Left lung (tissue), 10 donors: Measurements from ENCODE around the gene UBASH3B. TPM values are rescaled to one million over a fixed set of nuclear protein-coding genes. Genes with fewer than 3 reads are reported as not detected.

Experiments
- ATAC-seq: fragments of 200-7000 bp; cut with Tn5 transposase; one replicate; pipeline ENCODE4 v1.9.1; 2020; ENCODE audit warnings: moderate library complexity
- DNase-seq, 4 donors: peaks; one replicate each; pipeline ENCODE4 v3.0.0-alpha.2; 2013 to 2020
- H3K27ac ChIP-seq, 2 donors: fragments of 200-600 bp; sonication (generic) in 1 of 2; one replicate each; pipeline versions ENCODE4 v1.5.0 to v1.8.0; 2020 to 2021
- H3K27me3 ChIP-seq, 2 donors: fragments of 200-600 bp; sonication (generic) in 1 of 2; one replicate each; pipeline versions ENCODE4 v1.5.0 to v1.8.0; 2020 to 2021
- H3K36me3 ChIP-seq, 2 donors: fragments of 200-600 bp; sonication (generic) in 1 of 2; one replicate each; pipeline versions ENCODE4 v1.5.0 to v1.8.0; 2020 to 2021
- H3K4me1 ChIP-seq, 2 donors: fragments of 200-600 bp; one replicate each; pipeline ENCODE4 v1.8.0; 2021
- H3K4me3 ChIP-seq, 2 donors: fragments of 200-600 bp; sonication (generic) in 1 of 2; one replicate each; pipeline versions ENCODE4 v1.5.0 to v1.8.0; 2020 to 2021; ENCODE audit warnings: mild to moderate bottlenecking in 1 of 2
- H3K9me3 ChIP-seq, 2 donors: fragments of 200-600 bp; sonication (generic) in 1 of 2; one replicate each; pipeline versions ENCODE4 v1.5.0 to v1.8.0; 2020 to 2021
- intact Hi-C, 2 donors: fragments of 100-400 bp; cut with DNase I; formaldehyde crosslinking; loops; one replicate each; pipeline versions ENCODE4 v1.11.2 to v1.14.2; 2022
- polyA plus RNA-seq, 6 donors: library from polyadenylated mRNA; unstranded; fragments of 120-200 nt; gene quantifications; one replicate each; pipeline ENCODE4 v1.2.1, GENCODE V29; 2013; ENCODE audit not compliant: insufficient read length in 6 of 6
- total RNA-seq, 2 donors: library from RNA; stranded (reverse); fragmentation: NEBNext Ultra II Directional; extraction: Animal tissue kit (Norgen Biotek cat#: 25700); gene quantifications; one replicate each; pipeline ENCODE4 v1.2.1, GENCODE V29; 2021
- TF ChIP-seq, protein P1 (sequence below), 2 donors: fragments of 200-600 bp; sonication (generic) in 1 of 2; IDR thresholded peaks; one replicate each; pipeline versions ENCODE4 v1.5.0 to v1.8.0; 2021; ENCODE audit warnings: antibody characterized with exemption in 2 of 2
- donor health status: DM: no; HTN: yes; CAD: no.
- donor health status: DM: no; HTN: no; CAD: no.

UBASH3B gene
- total and polyA plus RNA-seq, 8 donors, result 4.0 to 38.6 (median 5.7) TPM

DNA sequence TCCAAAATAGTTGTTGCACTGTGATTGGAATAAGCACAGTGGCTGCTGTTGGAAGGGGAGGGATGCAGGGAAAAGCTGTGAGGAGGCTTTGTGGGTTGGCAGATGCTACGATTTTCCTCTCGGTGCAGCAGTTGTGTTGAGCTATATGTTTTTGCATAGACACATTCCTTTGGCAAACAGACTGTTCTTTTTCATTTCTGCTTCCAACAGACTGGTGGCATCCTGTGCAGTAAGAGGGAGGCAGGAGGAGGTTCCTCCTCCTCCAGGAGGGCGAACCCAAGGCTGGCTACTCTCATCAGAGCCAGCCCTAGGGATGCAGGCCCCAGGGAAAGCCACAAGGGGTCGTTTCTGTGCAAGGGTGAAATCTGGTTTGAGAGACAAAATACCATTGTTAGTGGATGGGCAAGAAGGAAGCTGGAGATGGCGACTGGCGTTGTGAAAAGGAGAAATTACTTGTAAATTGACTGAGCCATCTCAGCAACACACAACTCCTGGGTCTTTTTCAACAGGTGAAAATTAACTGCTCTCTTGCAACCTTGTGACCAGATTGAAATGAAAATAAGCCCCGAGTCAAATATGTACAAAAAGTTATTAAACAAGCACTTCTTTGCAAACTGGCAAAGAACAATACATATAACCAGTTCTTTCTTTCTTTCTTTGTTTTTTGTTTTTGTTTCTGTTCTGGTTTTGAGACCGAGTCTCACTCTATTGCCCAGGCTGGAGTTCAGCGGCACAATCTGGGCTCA is 26.5 kb upstream of the UBASH3B start:
- DNase-seq (peak; percentile 33 to 77 (median 62)), ATAC-seq (peak; percentile 97)
- Histone ChIP-seq H3K27me3 (no peaks in the 10 kb centered on the region), H3K9me3 (no peaks in the 10 kb centered on the region), H3K36me3 (no peaks in the 10 kb centered on the region), H3K27ac (no peak overlapping the region), H3K4me1 (no peaks in the 10 kb centered on the region), H3K4me3 (no peak overlapping the region)
- intact Hi-C loops, result no loop called here
- TF ChIP-seq, protein P1, sequence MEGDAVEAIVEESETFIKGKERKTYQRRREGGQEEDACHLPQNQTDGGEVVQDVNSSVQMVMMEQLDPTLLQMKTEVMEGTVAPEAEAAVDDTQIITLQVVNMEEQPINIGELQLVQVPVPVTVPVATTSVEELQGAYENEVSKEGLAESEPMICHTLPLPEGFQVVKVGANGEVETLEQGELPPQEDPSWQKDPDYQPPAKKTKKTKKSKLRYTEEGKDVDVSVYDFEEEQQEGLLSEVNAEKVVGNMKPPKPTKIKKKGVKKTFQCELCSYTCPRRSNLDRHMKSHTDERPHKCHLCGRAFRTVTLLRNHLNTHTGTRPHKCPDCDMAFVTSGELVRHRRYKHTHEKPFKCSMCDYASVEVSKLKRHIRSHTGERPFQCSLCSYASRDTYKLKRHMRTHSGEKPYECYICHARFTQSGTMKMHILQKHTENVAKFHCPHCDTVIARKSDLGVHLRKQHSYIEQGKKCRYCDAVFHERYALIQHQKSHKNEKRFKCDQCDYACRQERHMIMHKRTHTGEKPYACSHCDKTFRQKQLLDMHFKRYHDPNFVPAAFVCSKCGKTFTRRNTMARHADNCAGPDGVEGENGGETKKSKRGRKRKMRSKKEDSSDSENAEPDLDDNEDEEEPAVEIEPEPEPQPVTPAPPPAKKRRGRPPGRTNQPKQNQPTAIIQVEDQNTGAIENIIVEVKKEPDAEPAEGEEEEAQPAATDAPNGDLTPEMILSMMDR (IDR thresholded peaks at IDR 0.05), result peak; percentile 74 to 90

DNA sequence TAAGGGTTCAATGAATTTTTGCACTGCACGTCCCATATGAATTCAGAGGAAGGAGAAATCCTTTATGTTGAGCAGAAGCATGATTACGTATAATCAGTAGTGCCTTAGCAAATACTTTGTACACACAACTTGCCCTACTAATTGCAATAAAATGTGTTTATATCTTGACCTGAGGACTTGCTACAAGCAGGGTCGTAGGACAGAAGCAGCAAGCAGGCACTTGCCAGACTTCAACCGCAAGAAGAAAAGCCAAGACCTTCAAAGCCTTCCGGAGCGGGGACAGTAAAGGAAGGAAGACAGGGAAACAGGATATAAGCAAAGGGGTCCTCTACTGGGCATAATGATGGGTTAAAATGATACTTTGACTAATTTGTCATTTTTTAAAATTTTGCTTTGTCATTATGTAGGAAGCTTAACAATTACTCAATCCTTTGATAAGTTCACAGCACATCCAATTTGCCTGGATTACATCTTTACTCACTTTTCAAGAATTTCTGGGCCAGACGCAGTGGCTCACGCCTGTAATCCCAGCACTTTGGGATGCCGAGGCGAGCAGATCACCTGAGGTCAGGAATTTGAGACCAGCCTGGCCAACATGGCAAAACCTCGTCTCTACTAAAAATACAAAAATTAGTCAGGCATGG is 23.2 kb upstream of the UBASH3B start:
- intact Hi-C loops, result loop anchor here in 1 of 2 donors (5.0 kb wide), 2 partner anchors 150 to 220 kb away; no protein-coding TSS in a partner anchor
- Histone ChIP-seq H3K27ac (no peak overlapping the region), H3K9me3 (no peaks in the 10 kb centered on the region), H3K4me1 (no peaks in the 10 kb centered on the region), H3K4me3 (no peak overlapping the region), H3K36me3 (no peaks in the 10 kb centered on the region), H3K27me3 (no peaks in the 10 kb centered on the region)
- TF ChIP-seq, protein P1 (IDR thresholded peaks at IDR 0.05), result no peak
- ATAC-seq, result no peak
- DNase-seq, result no peak

DNA sequence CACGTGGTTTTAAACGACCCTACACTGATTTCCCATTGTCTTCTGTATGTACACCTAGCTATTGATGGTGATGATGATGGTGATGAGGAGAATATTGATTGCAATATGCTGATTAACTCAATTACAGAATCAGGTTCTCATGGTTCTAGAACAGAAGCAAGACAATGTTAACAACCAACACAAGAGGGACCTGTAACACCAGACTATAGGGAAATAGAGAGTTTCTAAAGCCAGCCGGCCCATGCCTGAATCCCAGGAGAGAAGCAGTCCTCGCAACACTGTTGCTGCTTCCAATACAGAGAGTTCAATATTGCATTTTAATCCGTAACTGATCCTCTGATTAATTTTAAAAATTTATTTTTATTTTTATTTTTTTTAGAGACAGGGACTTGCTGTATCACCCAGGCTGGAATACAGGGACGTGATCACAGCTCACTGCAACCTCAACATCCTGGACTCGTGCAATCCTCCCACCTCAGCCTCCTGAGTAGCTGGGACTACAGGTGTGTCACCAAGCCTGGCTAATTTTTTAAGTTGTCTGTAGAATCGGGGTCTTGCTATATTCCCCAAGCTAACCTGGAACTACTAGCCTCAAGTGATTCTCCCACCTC is 22.2 kb upstream of the UBASH3B start:
- H3K4me3 ChIP-seq, result no peak overlapping the region
- intact Hi-C loops, result loop anchor here in 1 of 2 donors (5.0 kb wide), 2 partner anchors 149 to 219 kb away; no protein-coding TSS in a partner anchor
- peak in 2 of 4 donors; percentile 16 to 51 for DNase-seq
- no peaks in the 10 kb centered on the region for H3K36me3 ChIP-seq
- no peak overlapping the region for H3K27ac ChIP-seq
- TF ChIP-seq, protein P1 (IDR thresholded peaks at IDR 0.05), result peak; percentile 9 to 39
- H3K9me3 ChIP-seq, result no peaks in the 10 kb centered on the region
- ATAC-seq, result peak; percentile 66
- no peaks in the 10 kb centered on the region for H3K4me1 ChIP-seq
- no peaks in the 10 kb centered on the region for H3K27me3 ChIP-seq

DNA sequence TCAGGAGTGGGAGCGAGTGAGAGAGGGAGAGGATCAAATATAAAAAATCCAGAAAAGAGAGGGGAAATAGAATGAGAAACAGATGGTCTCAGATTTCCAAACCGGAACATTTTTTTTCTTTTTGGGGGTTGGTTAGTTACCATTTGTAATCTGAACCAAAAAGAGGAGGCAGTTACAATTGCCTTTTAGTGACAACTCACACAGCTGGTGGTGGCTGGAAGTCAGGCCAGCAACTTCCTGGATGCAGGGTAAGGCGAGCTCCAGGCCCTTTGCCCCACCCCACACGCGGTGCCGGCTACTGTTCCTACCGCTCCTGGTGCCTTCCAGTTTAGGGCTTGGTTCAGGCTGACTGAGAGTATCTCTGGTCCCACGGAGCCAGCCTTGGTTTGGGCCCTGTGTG is 21.0 kb upstream of the UBASH3B start:
- Histone ChIP-seq H3K36me3 (no peaks in the 10 kb centered on the region), H3K4me1 (no peaks in the 10 kb centered on the region), H3K27me3 (no peaks in the 10 kb centered on the region), H3K4me3 (no peak overlapping the region), H3K9me3 (no peaks in the 10 kb centered on the region), H3K27ac (no peak overlapping the region)
- peak; percentile 49 for ATAC-seq
- DNase-seq, result peak in 1 of 4 donors; percentile 19
- TF ChIP-seq, protein P1 (IDR thresholded peaks at IDR 0.05), result no peak
- intact Hi-C loops, result loop anchor here in 1 of 2 donors (5.0 kb wide), 2 partner anchors 148 to 218 kb away; no protein-coding TSS in a partner anchor

DNA sequence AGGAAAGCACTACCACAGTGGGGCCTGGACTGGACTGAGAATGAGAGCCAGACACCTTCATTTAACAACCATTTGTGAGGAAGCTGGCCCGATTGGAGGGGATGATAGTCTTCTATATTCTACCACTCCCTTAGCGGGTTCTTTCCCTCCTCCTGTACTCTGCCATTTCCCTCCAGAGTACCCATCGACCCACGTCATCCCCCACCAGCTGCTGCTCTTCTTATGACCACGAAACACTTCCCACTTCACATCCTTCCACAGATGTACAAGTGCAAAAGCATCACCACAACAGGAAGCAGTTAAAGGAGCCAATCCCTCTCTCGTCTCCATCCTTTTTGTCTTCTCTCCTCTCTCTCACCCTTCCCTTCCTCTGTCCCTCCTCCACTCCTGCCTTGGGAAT is 18.0 kb upstream of the UBASH3B start:
- H3K36me3 ChIP-seq, result no peaks in the 10 kb centered on the region
- H3K9me3 ChIP-seq, result no peaks in the 10 kb centered on the region
- DNase-seq, result no peak
- H3K4me1 ChIP-seq, result no peaks in the 10 kb centered on the region
- H3K27ac ChIP-seq, result no peak overlapping the region
- H3K4me3 ChIP-seq, result no peak overlapping the region
- ATAC-seq, result no peak
- intact Hi-C loops, result no loop called here
- TF ChIP-seq, protein P1 (IDR thresholded peaks at IDR 0.05), result no peak
- no peaks in the 10 kb centered on the region for H3K27me3 ChIP-seq
